PC-9 (cell line): ENCODE measurements around the gene CNN2. TPM values are rescaled to one million over a fixed set of nuclear protein-coding genes. Genes with fewer than 3 reads are reported as not detected.
A peak's percentile ranks its signal among the peaks of the same experiment; 100 is the strongest.

Experiments used
- BruUV-seq: library from RNA; stranded (reverse); fragments of 400-500 nt; replicated peaks from 2 replicates; lab custom pipeline; 2021; lab: Mats Ljungman, UMichigan
- CTCF ChIA-PET: fragments of 300-600 bp; sonication (Branson Sonifier 250); formaldehyde crosslinking; loops from one replicate; lab custom pipeline; 2022; ENCODE audit warnings: antibody characterized with exemption; lab: Charles Lee
- POLR2A ChIA-PET: fragments of 300-600 bp; sonication (Branson Sonifier 250); formaldehyde crosslinking; loops from one replicate; lab custom pipeline; 2022; ENCODE audit warnings: antibody characterized with exemption; ENCODE audit not compliant: unreplicated experiment; lab: Charles Lee
- DNase-seq, 2 experiments: peaks; one replicate each; pipeline versions ENCODE4 v3.0.0 to v3.0.0-alpha.2; 2015 to 2022; ENCODE audit warnings: mixed read lengths in 1 of 2
- H2AFZ ChIP-seq: fragments of 200-600 bp; sonication (generic); 2 replicates; pipeline ENCODE4 v1.8.1; 2017; ENCODE audit warnings: antibody characterized with exemption
- H3F3A ChIP-seq: fragments of 200-600 bp; sonication (generic); 2 replicates; pipeline ENCODE4 v1.8.1; 2017; ENCODE audit warnings: antibody characterized with exemption, mild to moderate bottlenecking, low read depth; ENCODE audit not compliant: insufficient read depth
- H3K27ac ChIP-seq: fragments of 200-600 bp; sonication (generic); 2 replicates; pipeline ENCODE4 v1.6.1; 2016; ENCODE audit warnings: mixed run types
- H3K27me3 ChIP-seq: fragments of 200-600 bp; sonication (generic); 2 replicates; pipeline ENCODE4 v1.6.1; 2016; ENCODE audit warnings: low read depth, mixed run types; ENCODE audit not compliant: insufficient read depth
- H3K36me3 ChIP-seq: fragments of 200-600 bp; sonication (generic); 2 replicates; pipeline ENCODE4 v1.6.1; 2016; ENCODE audit warnings: low read depth, mixed run types
- H3K4me1 ChIP-seq: fragments of 200-600 bp; sonication (generic); replicated peaks from 2 replicates; pipeline ENCODE4 v1.6.1; 2016; ENCODE audit warnings: mixed run types; ENCODE audit not compliant: insufficient read depth
- H3K4me2 ChIP-seq: fragments of 200-600 bp; sonication (generic); 2 replicates; pipeline ENCODE4 v1.6.1; 2017; ENCODE audit warnings: mixed run types
- H3K4me3 ChIP-seq: fragments of 200-600 bp; sonication (generic); 2 replicates; pipeline ENCODE4 v1.6.1; 2016; ENCODE audit warnings: mixed run types
- H3K79me2 ChIP-seq: fragments of 200-600 bp; sonication (generic); 2 replicates; pipeline ENCODE4 v1.6.1; 2017; ENCODE audit warnings: low read depth, mixed run types
- H3K9me2 ChIP-seq: fragments of 200-600 bp; sonication (generic); 2 replicates; pipeline ENCODE4 v1.8.1; 2017; ENCODE audit warnings: mild to moderate bottlenecking; ENCODE audit not compliant: insufficient read depth
- H3K9me3 ChIP-seq: fragments of 200-600 bp; sonication (generic); 2 replicates; pipeline ENCODE4 v1.8.1; 2016; ENCODE audit warnings: low read depth; ENCODE audit not compliant: insufficient read depth
- H4K20me1 ChIP-seq: fragments of 200-600 bp; sonication (generic); 2 replicates; pipeline ENCODE4 v1.8.1; 2017; ENCODE audit not compliant: insufficient read depth
- CTCF ChIP-seq: fragments of 200-600 bp; sonication (generic); conservative IDR thresholded peaks from 2 replicates; pipeline ENCODE4 v1.6.1; 2017; ENCODE audit warnings: mixed run types, antibody characterized with exemption, mild to moderate bottlenecking, moderate library complexity
- EZH2 ChIP-seq: fragments of 200-600 bp; sonication (generic); IDR thresholded peaks from 2 replicates; pipeline ENCODE4 v1.8.0; 2017; ENCODE audit warnings: antibody characterized with exemption, low read depth
- intact Hi-C: fragments of 100-400 bp; cut with micrococcal nuclease; formaldehyde crosslinking; loops from one replicate; pipeline ENCODE4 v1.10.0; 2022; ENCODE audit not compliant: unreplicated experiment
- total RNA-seq: library from RNA; stranded (reverse); gene quantifications from 2 replicates; pipeline ENCODE4 v1.2.3, GENCODE V29; 2021

CNN2 gene
- total RNA-seq, 1 experiment from 2014 or later: 206 TPM

GRCh38 chr19:1037621-1038064, 11.2 kb downstream of the CNN2 start:
- TF ChIP-seq CTCF (no peak), EZH2 (no peak)
- intact Hi-C loops: no loop called here
- H3K4me2 ChIP-seq: no peak overlapping the region
- peaks cover 10% of the 10 kb centered on the region; the same call in 1 of the 2 replicates for H3K4me1 ChIP-seq
- POLR2A ChIA-PET: interaction anchor here (0.6 kb wide), 1 partner anchor 45 kb away, joined by 3 read pairs; no protein-coding TSS in a partner anchor
- no peak overlapping the region for H3K4me3 ChIP-seq
- H3K36me3 ChIP-seq: no peaks in the 10 kb centered on the region
- H4K20me1 ChIP-seq: no peaks in the 10 kb centered on the region
- DNase-seq: no peak
- H3K9me2 ChIP-seq: no peaks in the 10 kb centered on the region
- H3K27ac ChIP-seq: no peak overlapping the region
- H3K27me3 ChIP-seq: no peaks in the 10 kb centered on the region
- CTCF ChIA-PET: interaction anchor here (0.7 kb wide), 1 partner anchor 18 kb away, joined by 3 read pairs; no protein-coding TSS in a partner anchor
- peaks cover 37% of the 10 kb centered on the region; the same call in 1 of the 2 replicates for H3F3A ChIP-seq
- H3K9me3 ChIP-seq: no peaks in the 10 kb centered on the region
- BruUV-seq: no TSS peak
- no peak overlapping the region for H2AFZ ChIP-seq
- H3K79me2 ChIP-seq: no peaks in the 10 kb centered on the region

- Histone ChIP-seq H4K20me1 (no peaks in the 10 kb centered on the region), H3F3A (peaks cover 37% of the 10 kb centered on the region; the same call in 1 of the 2 replicates), H3K27me3 (no peaks in the 10 kb centered on the region), H3K9me3 (no peaks in the 10 kb centered on the region), H3K27ac (no peak overlapping the region), H3K4me3 (peak overlapping the region; percentile 72; the same call in 1 of the 2 replicates), H3K79me2 (no peaks in the 10 kb centered on the region), H2AFZ (no peak overlapping the region), H3K9me2 (no peaks in the 10 kb centered on the region), H3K4me2 (peak overlapping the region; percentile 95), H3K4me1 (peaks cover 10% of the 10 kb centered on the region; the same call in 1 of the 2 replicates), H3K36me3 (no peaks in the 10 kb centered on the region)
- no TSS peak for BruUV-seq
- ChIA-PET POLR2A (interaction anchor here (0.5 to 0.6 kb wide), 2 partner anchors 12 to 720 kb away, joined by 5 to 6 read pairs; no protein-coding TSS in a partner anchor), CTCF (no interaction called here)
- intact Hi-C loops: no loop called here
- no peak for DNase-seq
- TF ChIP-seq CTCF (no peak), EZH2 (no peak)
These were observed 12.7 kb downstream of the CNN2 start for GRCh38 chr19:1038978-1039645.

- peak within 1 kb of the TSS; percentile 95 for H3K4me2 ChIP-seq
- ChIA-PET POLR2A (interaction anchor here (0.5 to 0.6 kb wide), 4 partner anchors 13 to 229 kb away, joined by 4 to 22 read pairs (median 4); partner anchors contain the start of genes CIRBP and CNN2), CTCF (no interaction called here)
- H2AFZ ChIP-seq: peak within 1 kb of the TSS; percentile 73
- H3K4me3 ChIP-seq: peak within 1 kb of the TSS; percentile 72
- no peaks in the 10 kb centered on the region for H3K9me2 ChIP-seq
- H3K4me1 ChIP-seq: peaks cover 10% of the 10 kb centered on the region; the same call in 1 of the 2 replicates
- H3K27me3 ChIP-seq: no peaks in the 10 kb centered on the region
- intact Hi-C loops: no loop called here
- no peaks in the 10 kb centered on the region for H3K9me3 ChIP-seq
- no peaks in the 10 kb centered on the region for H3K36me3 ChIP-seq
- TF ChIP-seq CTCF: no peak
- TF ChIP-seq EZH2: no peak
- H3F3A ChIP-seq: peaks cover 44% of the 10 kb centered on the region
- no peaks in the 10 kb centered on the region for H3K79me2 ChIP-seq
- TSS peak; percentile 24 for BruUV-seq
- DNase-seq: peak; percentile 92 to 99
- H3K27ac ChIP-seq: no peak within 1 kb of the TSS
- no peaks in the 10 kb centered on the region for H4K20me1 ChIP-seq
These were observed 13.5 kb downstream of the CNN2 start, which contains the start of gene ABCA7 for GRCh38 chr19:1039646-1040475. Gene ABCA7 (plus strand): TSS chr19:1040107. CDS start chr19:1041362, 1,255 bp downstream.
